ENCODE measurements around the gene TTLL6. TPM values are rescaled to one million over a fixed set of nuclear protein-coding genes. Genes with fewer than 3 reads are reported as not detected.

The TTLL6 gene
- total RNA-seq, 2 experiments from 2014 or later, result not detected

GRCh38 chr17:48759288-48759687 is 57.7 kb downstream of the TTLL6 start:
- Mint-ChIP-seq H3K27me3 (peaks cover 62% of the 10 kb centered on the region), H3K36me3 (ENCODE audit: low read depth) (no peaks in the 10 kb centered on the region), H3K4me1 (peaks cover under 1% of the 10 kb centered on the region), H3K27ac (no peak overlapping the region), H3K9me3 (ENCODE audit: low read depth) (no peaks in the 10 kb centered on the region), H3K4me3 (no peak overlapping the region)
- CTCF ChIA-PET, result interaction anchor here (1.0 to 1.7 kb wide), 3 partner anchors 35 to 120 kb away, joined by 3 to 7 read pairs (median 3); no protein-coding TSS in a partner anchor
- DNase-seq (no peak), ATAC-seq (no peak)
- POLR2A ChIA-PET, result no interaction called here
- intact Hi-C loops (cut with DNase I, micrococcal nuclease), result no loop called here

- intact Hi-C loops (cut with DNase I, micrococcal nuclease), result no loop called here
- Mint-ChIP-seq H3K4me3 (no peak overlapping the region), H3K9me3 (ENCODE audit: low read depth) (no peaks in the 10 kb centered on the region), H3K36me3 (ENCODE audit: low read depth) (no peaks in the 10 kb centered on the region), H3K4me1 (peaks cover 8% of the 10 kb centered on the region), H3K27ac (no peak overlapping the region), H3K27me3 (peaks cover 66% of the 10 kb centered on the region)
- POLR2A ChIA-PET, result no interaction called here
- no peak for ATAC-seq
- no peak for DNase-seq
- CTCF ChIA-PET, result interaction anchor here (1.2 to 1.8 kb wide), 4 partner anchors 10 to 121 kb away, joined by 3 to 8 read pairs (median 6); no protein-coding TSS in a partner anchor
These were observed 59.5 kb downstream of the TTLL6 start for GRCh38 chr17:48757524-48757961.

GRCh38 chr17:48756830-48757251 is 60.2 kb downstream of the TTLL6 start:
- CTCF ChIA-PET, result interaction anchor here (1.0 to 1.4 kb wide), 2 partner anchors 33 to 122 kb away, joined by 3 read pairs; no protein-coding TSS in a partner anchor
- no peak for DNase-seq
- H3K27me3 Mint-ChIP-seq, result peaks cover 66% of the 10 kb centered on the region
- no peak overlapping the region for H3K4me3 Mint-ChIP-seq
- ATAC-seq, result no peak
- no peaks in the 10 kb centered on the region for H3K36me3 Mint-ChIP-seq (ENCODE audit: low read depth)
- H3K4me1 Mint-ChIP-seq, result peaks cover 8% of the 10 kb centered on the region
- no peak overlapping the region for H3K27ac Mint-ChIP-seq
- no peaks in the 10 kb centered on the region for H3K9me3 Mint-ChIP-seq (ENCODE audit: low read depth)
- POLR2A ChIA-PET, result no interaction called here
- intact Hi-C loops (cut with DNase I, micrococcal nuclease), result no loop called here

- ATAC-seq, result no peak
- H3K4me3 Mint-ChIP-seq, result no peak overlapping the region
- intact Hi-C loops (cut with DNase I, micrococcal nuclease), result no loop called here
- peaks cover 65% of the 10 kb centered on the region for H3K27me3 Mint-ChIP-seq
- H3K36me3 Mint-ChIP-seq (ENCODE audit: low read depth), result no peaks in the 10 kb centered on the region
- CTCF ChIA-PET, result interaction anchor here (0.6 to 2.4 kb wide), 5 partner anchors 23 to 1376 kb away, joined by 3 to 9 read pairs (median 3); no protein-coding TSS in a partner anchor
- peaks cover 8% of the 10 kb centered on the region for H3K4me1 Mint-ChIP-seq
- no peaks in the 10 kb centered on the region for H3K9me3 Mint-ChIP-seq (ENCODE audit: low read depth)
- POLR2A ChIA-PET, result no interaction called here
- no peak for DNase-seq
- H3K27ac Mint-ChIP-seq, result no peak overlapping the region
These were observed 61.7 kb downstream of the TTLL6 start for GRCh38 chr17:48755356-48755755.

GRCh38 chr17:48754500-48755261 is 62.3 kb downstream of the TTLL6 start:
- intact Hi-C loops (cut with DNase I, micrococcal nuclease), result loop anchor here in 1 of 2 experiments (5.0 kb wide), 1 partner anchor 137 kb away; the partner anchor contains the start of gene HOXB8
- ATAC-seq, result no peak
- H3K4me3 Mint-ChIP-seq, result no peak overlapping the region
- peaks cover 70% of the 10 kb centered on the region for H3K27me3 Mint-ChIP-seq
- no peak overlapping the region for H3K27ac Mint-ChIP-seq
- no peaks in the 10 kb centered on the region for H3K9me3 Mint-ChIP-seq (ENCODE audit: low read depth)
- ChIA-PET CTCF (interaction anchor here (0.6 to 2.4 kb wide), 5 partner anchors 22 to 1106 kb away, joined by 3 to 9 read pairs (median 3); no protein-coding TSS in a partner anchor), POLR2A (no interaction called here)
- H3K36me3 Mint-ChIP-seq (ENCODE audit: low read depth), result no peaks in the 10 kb centered on the region
- H3K4me1 Mint-ChIP-seq, result peaks cover 8% of the 10 kb centered on the region
- no peak for DNase-seq

- intact Hi-C loops (cut with DNase I, micrococcal nuclease), result loop anchor here in 1 of 2 experiments (5.0 kb wide), 1 partner anchor 137 kb away; the partner anchor contains the start of gene HOXB8
- H3K4me1 Mint-ChIP-seq, result peaks cover 8% of the 10 kb centered on the region
- no peak overlapping the region for H3K27ac Mint-ChIP-seq
- H3K36me3 Mint-ChIP-seq (ENCODE audit: low read depth), result no peaks in the 10 kb centered on the region
- H3K27me3 Mint-ChIP-seq, result peaks cover 72% of the 10 kb centered on the region
- H3K4me3 Mint-ChIP-seq, result no peak overlapping the region
- ChIA-PET CTCF (interaction anchor here (1.0 to 2.4 kb wide), 3 partner anchors 30 to 125 kb away, joined by 3 to 9 read pairs (median 4); no protein-coding TSS in a partner anchor), POLR2A (no interaction called here)
- ATAC-seq, result no peak
- DNase-seq, result no peak
- no peaks in the 10 kb centered on the region for H3K9me3 Mint-ChIP-seq (ENCODE audit: low read depth)
These were observed 63.1 kb downstream of the TTLL6 start for GRCh38 chr17:48753794-48754499.

GRCh38 chr17:48752399-48753288 is 64.4 kb downstream of the TTLL6 start:
- no peaks in the 10 kb centered on the region for H3K36me3 Mint-ChIP-seq (ENCODE audit: low read depth)
- intact Hi-C loops (cut with DNase I, micrococcal nuclease), result loop anchor here in 1 of 2 experiments (5.0 kb wide), 1 partner anchor 135 kb away; the partner anchor contains the start of gene HOXB8
- H3K27ac Mint-ChIP-seq, result no peak overlapping the region
- no peaks in the 10 kb centered on the region for H3K9me3 Mint-ChIP-seq (ENCODE audit: low read depth)
- ATAC-seq (no peak), DNase-seq (no peak)
- peaks cover 8% of the 10 kb centered on the region for H3K4me1 Mint-ChIP-seq
- CTCF ChIA-PET, result interaction anchor here (1.3 to 3.0 kb wide), 4 partner anchors 28 to 126 kb away, joined by 3 to 14 read pairs (median 6); no protein-coding TSS in a partner anchor
- peaks cover 75% of the 10 kb centered on the region for H3K27me3 Mint-ChIP-seq
- POLR2A ChIA-PET, result no interaction called here
- H3K4me3 Mint-ChIP-seq, result no peak overlapping the region

GRCh38 chr17:48751733-48752398 is 65.2 kb downstream of the TTLL6 start:
- no peaks in the 10 kb centered on the region for H3K36me3 Mint-ChIP-seq (ENCODE audit: low read depth)
- ATAC-seq (no peak), DNase-seq (no peak)
- H3K4me3 Mint-ChIP-seq, result no peak overlapping the region
- intact Hi-C loops (cut with DNase I, micrococcal nuclease), result loop anchor here in 1 of 2 experiments (2.0 to 5.0 kb wide), 2 partner anchors 27 to 135 kb away; partner anchors contain the start of gene HOXB8
- no peak overlapping the region for H3K27ac Mint-ChIP-seq
- POLR2A ChIA-PET, result interaction anchor here (0.8 kb wide), 1 partner anchor 39 kb away, joined by 3 read pairs; no protein-coding TSS in a partner anchor
- CTCF ChIA-PET, result interaction anchor here (1.0 to 3.0 kb wide), 6 partner anchors 26 to 136 kb away, joined by 3 to 14 read pairs (median 6); partner anchors contain the start of gene HOXB8
- no peaks in the 10 kb centered on the region for H3K9me3 Mint-ChIP-seq (ENCODE audit: low read depth)
- peaks cover 77% of the 10 kb centered on the region for H3K27me3 Mint-ChIP-seq
- peaks cover 10% of the 10 kb centered on the region for H3K4me1 Mint-ChIP-seq

GRCh38 chr17:48751172-48751571 is 65.9 kb downstream of the TTLL6 start:
- ATAC-seq, result no peak
- Mint-ChIP-seq H3K4me1 (peaks cover 15% of the 10 kb centered on the region), H3K4me3 (no peak overlapping the region), H3K9me3 (ENCODE audit: low read depth) (no peaks in the 10 kb centered on the region), H3K36me3 (ENCODE audit: low read depth) (no peaks in the 10 kb centered on the region), H3K27me3 (peaks cover 82% of the 10 kb centered on the region), H3K27ac (no peak overlapping the region)
- ChIA-PET POLR2A (interaction anchor here (0.8 kb wide), 1 partner anchor 38 kb away, joined by 3 read pairs; no protein-coding TSS in a partner anchor), CTCF (interaction anchor here (0.9 to 3.0 kb wide), 9 partner anchors 26 to 136 kb away, joined by 3 to 14 read pairs (median 5); partner anchors contain the start of gene HOXB8)
- intact Hi-C loops (cut with DNase I, micrococcal nuclease), result loop anchor here in 1 of 2 experiments (2.0 to 5.0 kb wide), 2 partner anchors 26 to 134 kb away; partner anchors contain the start of gene HOXB8
- no peak for DNase-seq

Data from activated CD4-positive, alpha-beta T cell treated with anti-CD3 and anti-CD28 coated beads for 36 hours (primary cell).